Dermis microvascular lymphatic vessel endothelial cell (primary cell): ENCODE measurements around the gene NRP2. TPM values are rescaled to one million over a fixed set of nuclear protein-coding genes. Genes with fewer than 3 reads are reported as not detected.

ENCODE experiments used
- DNase-seq, 2 donors: peaks; one replicate each; pipeline versions ENCODE4 v3.0.0 to v3.0.0-alpha.2; 2010; ENCODE audit warnings: low read depth in 2 of 2
- total RNA-seq: library from RNA; depleted of rRNA; stranded (reverse); fragments of >200 nt; gene quantifications from 2 replicates; pipeline ENCODE4 v1.2.1, GENCODE V29; 2014

NRP2 gene
- total RNA-seq, 1 donor from 2014 or later, result 160 TPM

- DNase-seq, result no peak
These were observed 119.8 kb downstream of the NRP2 start for GRCh38 chr2:205802065-205802464.

- no peak for DNase-seq
These were observed 120.6 kb downstream of the NRP2 start for GRCh38 chr2:205802941-205803340.

GRCh38 chr2:205803500-205803899, 121.2 kb downstream of the NRP2 start:
- DNase-seq, result no peak

GRCh38 chr2:205805136-205805535, 122.8 kb downstream of the NRP2 start:
- no peak for DNase-seq

- no peak for DNase-seq
These were observed 124.0 kb downstream of the NRP2 start for GRCh38 chr2:205806143-205806905.

- no peak for DNase-seq
These were observed 124.9 kb downstream of the NRP2 start for GRCh38 chr2:205807229-205807628.

GRCh38 chr2:205807758-205808157, 125.5 kb downstream of the NRP2 start:
- no peak for DNase-seq

GRCh38 chr2:205808486-205809121, 126.3 kb downstream of the NRP2 start:
- DNase-seq, result no peak

GRCh38 chr2:205811387-205811786, 129.1 kb downstream of the NRP2 start:
- no peak for DNase-seq

- DNase-seq, result peak in 1 of 2 donors; percentile 27
These were observed 131.7 kb downstream of the NRP2 start for GRCh38 chr2:205814039-205814364.

GRCh38 chr2:205815673-205816072, 133.4 kb downstream of the NRP2 start:
- no peak for DNase-seq

GRCh38 chr2:205816268-205816667, 134.0 kb downstream of the NRP2 start:
- DNase-seq, result no peak

- DNase-seq, result no peak
These were observed 140.3 kb downstream of the NRP2 start for GRCh38 chr2:205822579-205822978.

- DNase-seq, result no peak
These were observed 145.6 kb downstream of the NRP2 start for GRCh38 chr2:205827809-205828365.

- no peak for DNase-seq
These were observed 151.6 kb downstream of the NRP2 start for GRCh38 chr2:205833864-205834263.

- peak in 1 of 2 donors; percentile 25 for DNase-seq
These were observed 152.5 kb downstream of the NRP2 start for GRCh38 chr2:205834796-205835195.

- no peak for DNase-seq
These were observed 153.0 kb downstream of the NRP2 start for GRCh38 chr2:205835251-205835791.

- no peak for DNase-seq
These were observed 153.6 kb downstream of the NRP2 start for GRCh38 chr2:205835923-205836322.

- DNase-seq, result no peak
These were observed 154.3 kb downstream of the NRP2 start for GRCh38 chr2:205836477-205837221.

GRCh38 chr2:205837663-205838062, 155.4 kb downstream of the NRP2 start:
- DNase-seq, result no peak

- DNase-seq, result no peak
These were observed 163.1 kb downstream of the NRP2 start for GRCh38 chr2:205845446-205845845.
